Renal cortical epithelial cell (primary cell): ENCODE measurements around the gene NPR2. TPM values are rescaled to one million over a fixed set of nuclear protein-coding genes. Genes with fewer than 3 reads are reported as not detected.

Source experiments
- DNase-seq: peaks from one replicate; pipeline ENCODE4 v3.0.0-alpha.2; 2011; ENCODE audit warnings: low read depth
- total RNA-seq: library from RNA; depleted of rRNA; stranded (reverse); fragments of >200 nt; gene quantifications from 2 replicates; pipeline ENCODE4 v1.2.3, GENCODE V29; 2014

Gene NPR2
- total RNA-seq, 1 donor from 2014 or later, result 35.6 TPM

- DNase-seq, result no peak
Observed at GRCh38 chr9:35763803-35764202, 27.6 kb upstream of the NPR2 start.

DNA sequence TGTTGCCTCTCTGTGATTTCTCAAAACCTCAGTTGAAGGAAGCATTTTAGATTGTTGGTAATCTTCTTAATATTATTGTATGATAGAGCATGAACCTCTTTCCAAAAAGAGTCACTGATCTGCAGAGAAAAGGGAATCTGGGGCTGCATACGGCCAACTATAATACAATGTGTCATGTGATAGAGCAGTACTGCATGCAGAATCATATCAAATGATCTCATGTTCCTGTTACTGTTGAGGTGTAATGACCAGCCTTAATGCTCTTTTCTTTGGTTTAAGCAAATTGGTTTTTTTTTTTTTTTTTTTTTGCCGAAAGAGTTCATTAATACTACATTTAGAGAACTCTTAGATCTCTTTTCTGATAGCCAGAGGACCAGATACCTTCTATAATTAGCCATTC, 24.4 kb upstream of the NPR2 start:
- no peak for DNase-seq

GRCh38 chr9:35767458-35767857, 23.9 kb upstream of the NPR2 start:
- DNase-seq, result no peak

DNA sequence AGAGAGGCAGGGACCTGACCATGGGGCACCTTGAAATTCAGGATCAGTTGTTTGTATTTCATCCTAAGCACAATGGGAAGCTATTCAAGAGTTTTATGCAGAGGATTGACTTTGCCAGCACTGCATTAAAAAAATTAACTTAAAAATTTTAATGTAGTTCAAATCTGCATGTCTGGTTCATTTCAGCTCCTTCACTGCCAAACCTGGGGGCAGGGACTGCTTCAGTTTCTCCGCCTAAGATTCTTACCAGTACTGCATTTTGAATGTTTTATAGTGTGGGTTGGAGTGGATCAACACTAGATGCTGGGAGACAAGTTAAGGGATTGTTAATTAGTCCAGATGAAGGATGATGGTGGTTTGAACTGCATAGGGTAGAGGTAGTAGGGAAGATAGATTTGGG, 21.6 kb upstream of the NPR2 start:
- no peak for DNase-seq

DNA sequence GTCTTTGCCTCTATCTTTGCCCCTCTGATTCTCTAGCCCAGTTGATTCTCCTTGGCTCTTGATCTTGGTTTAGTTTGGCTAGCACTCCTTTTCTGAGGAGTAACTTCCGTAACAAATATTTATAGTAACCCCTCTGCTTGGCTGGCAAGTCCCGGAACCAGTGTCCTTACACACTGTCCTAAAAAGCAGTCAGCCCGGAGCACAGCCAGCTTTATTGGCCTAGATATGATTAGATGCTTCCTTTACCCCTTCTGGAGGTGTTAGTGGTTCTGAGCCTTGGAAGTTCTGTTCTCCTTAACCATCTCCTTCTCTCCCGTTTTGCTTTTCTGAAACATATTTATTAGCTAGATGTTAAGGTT, 20.3 kb upstream of the NPR2 start:
- no peak for DNase-seq

DNA sequence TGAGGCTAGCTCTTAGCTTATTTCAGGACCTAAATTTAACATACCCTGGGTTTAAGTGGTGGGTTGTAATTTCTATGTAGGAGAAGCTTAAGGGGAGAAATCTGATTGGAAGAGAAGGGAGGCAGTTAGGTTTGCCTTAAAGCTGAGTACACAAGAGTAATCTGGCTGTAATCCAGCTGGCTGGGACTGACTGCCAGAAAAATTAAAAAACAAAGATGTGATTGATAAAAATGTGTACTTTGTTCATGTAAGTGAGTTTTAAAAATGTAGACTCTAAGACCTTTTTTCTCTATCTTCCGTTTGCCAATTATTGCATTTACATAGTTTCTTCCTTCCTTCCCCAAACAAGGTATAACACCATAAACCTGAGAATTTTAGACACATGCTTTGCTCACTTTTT, 19.9 kb upstream of the NPR2 start:
- DNase-seq, result no peak

GRCh38 chr9:35771943-35772342, 19.4 kb upstream of the NPR2 start:
- peak; percentile 67 for DNase-seq

DNA sequence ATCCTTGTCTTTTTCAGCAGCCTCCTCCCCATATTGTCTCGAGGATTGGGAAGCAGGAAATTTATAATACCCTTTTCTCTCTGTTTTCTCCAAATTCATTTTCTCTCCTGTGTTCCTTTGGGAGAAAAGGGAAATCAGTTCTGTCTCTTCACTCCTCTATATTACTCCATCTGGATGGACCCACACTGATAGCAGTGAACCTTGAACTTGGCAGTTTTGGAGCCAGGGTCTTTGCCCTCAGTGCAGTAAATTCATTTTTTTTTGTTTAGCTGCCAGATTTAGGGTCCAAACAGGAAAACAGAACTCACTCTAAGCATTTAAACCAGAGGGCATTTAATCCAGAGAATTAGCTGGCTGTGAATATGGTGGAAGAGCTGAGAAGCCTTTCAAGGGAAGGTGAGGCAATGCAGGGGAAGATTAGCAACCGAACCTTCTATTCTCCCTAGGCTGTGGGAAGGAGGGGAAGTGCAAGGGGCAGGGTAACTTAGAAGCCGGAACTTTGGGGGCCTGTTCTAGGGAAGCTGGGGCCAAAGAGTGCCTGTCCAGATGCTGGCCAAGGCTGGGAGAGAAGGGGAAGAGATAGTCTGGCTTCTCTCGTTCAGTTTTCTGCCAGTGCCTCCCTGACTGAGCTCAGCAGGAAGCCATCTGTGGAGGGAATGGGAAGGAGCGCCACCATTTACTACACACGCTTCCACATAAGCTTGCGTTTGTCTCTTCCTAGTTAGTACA, 16.3 kb upstream of the NPR2 start:
- no peak for DNase-seq

- DNase-seq, result no peak
Observed at GRCh38 chr9:35776018-35776417, 15.4 kb upstream of the NPR2 start.

- no peak for DNase-seq
Observed at GRCh38 chr9:35778496-35778895, 12.9 kb upstream of the NPR2 start.

GRCh38 chr9:35781066-35781465, 10.3 kb upstream of the NPR2 start:
- DNase-seq, result no peak

DNA sequence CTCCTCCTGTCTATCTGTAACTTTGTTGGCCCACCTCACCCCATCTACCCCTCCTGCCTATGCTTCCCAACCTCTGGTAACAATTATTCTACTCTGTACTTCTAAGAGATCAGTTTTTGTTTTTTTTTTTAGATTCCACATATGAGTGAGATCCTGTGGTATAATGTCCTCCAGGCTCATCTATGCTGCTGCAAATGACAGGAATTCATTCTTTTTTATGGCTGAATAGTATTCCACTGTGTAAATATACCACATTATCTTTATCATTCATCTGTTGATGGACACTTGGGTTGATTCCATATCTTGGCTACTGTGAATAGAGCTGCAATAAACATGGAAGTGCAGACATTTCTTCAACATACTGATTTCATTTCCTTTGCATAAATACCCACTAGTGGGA, 8.0 kb upstream of the NPR2 start:
- no peak for DNase-seq

DNA sequence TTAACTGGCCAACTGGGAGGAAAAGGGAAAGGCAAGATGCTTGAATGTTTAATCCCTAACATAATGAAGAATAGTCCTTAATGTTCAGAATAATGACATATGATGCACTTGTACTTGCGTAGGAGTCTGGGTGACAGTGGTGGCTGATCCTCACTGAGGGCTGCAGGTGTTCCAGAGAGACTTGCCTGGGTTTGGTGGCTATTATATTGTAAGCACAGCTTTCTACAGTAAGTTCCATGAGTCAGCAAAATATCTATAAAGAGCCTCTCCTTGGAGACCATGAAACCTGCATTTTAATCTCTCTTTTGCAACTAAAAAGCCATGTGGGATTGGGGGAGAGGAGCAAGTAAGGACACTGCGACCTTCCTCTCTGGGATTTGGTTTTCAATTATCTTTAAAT, 1.9 kb upstream of the NPR2 start:
- no peak for DNase-seq

- no peak for DNase-seq
Observed at GRCh38 chr9:35790025-35790384, 1.4 kb upstream of the NPR2 start.

- peak; percentile 72 for DNase-seq
Observed at GRCh38 chr9:35790385-35791296, 750 bp upstream of the NPR2 start.

DNA sequence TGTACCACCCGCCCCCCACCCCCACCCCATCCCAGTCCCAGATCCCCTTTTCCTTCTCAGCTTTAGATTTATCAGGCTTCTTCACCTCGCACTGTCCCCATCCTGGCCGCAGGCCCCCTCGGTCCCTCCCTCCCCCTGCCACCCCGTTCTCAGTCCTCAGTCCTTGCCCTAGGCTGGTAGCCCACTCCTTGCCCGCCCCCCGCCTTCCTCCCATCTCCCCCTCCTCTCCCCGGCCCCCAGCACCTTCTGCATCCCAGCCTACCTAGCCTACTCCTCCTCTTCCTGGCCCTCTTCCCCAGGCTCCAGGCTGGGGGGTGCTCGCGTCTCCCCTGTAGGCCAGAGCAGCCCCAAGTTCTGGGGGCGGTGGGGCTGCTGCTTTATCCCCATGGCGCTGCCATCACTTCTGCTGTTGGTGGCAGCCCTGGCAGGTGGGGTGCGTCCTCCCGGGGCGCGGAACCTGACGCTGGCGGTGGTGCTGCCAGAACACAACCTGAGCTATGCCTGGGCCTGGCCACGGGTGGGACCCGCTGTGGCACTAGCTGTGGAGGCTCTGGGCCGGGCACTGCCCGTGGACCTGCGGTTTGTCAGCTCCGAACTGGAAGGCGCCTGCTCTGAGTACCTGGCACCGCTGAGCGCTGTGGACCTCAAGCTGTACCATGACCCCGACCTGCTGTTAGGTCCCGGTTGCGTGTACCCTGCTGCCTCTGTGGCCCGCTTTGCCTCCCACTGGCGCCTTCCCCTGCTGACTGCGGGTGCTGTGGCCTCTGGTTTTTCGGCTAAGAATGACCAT, 828 bp downstream of the NPR2 start:
- no peak for DNase-seq

- DNase-seq, result no peak
Observed at GRCh38 chr9:35792826-35793225, 1.4 kb downstream of the NPR2 start.

- DNase-seq, result no peak
Observed at GRCh38 chr9:35793461-35793860, 2.1 kb downstream of the NPR2 start.

DNA sequence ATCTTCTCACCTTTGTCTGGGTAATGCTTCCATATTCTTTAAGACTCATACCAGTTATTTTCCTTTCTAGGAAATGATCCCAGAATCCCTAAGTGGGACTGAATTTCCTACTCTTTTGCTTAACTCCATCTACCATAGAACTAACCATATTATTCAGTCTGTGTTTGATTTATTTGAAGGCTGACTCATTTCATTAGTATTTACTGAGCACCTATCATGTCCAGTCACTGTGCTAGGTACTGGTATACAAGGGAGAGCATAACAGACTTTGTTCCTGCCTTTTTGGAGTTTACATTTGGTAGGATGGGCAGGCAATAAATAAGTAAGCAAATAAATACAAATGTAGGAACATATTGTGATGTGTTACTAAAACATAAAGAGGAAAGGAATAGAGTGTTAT, 4.3 kb downstream of the NPR2 start:
- peak; percentile 58 for DNase-seq

DNA sequence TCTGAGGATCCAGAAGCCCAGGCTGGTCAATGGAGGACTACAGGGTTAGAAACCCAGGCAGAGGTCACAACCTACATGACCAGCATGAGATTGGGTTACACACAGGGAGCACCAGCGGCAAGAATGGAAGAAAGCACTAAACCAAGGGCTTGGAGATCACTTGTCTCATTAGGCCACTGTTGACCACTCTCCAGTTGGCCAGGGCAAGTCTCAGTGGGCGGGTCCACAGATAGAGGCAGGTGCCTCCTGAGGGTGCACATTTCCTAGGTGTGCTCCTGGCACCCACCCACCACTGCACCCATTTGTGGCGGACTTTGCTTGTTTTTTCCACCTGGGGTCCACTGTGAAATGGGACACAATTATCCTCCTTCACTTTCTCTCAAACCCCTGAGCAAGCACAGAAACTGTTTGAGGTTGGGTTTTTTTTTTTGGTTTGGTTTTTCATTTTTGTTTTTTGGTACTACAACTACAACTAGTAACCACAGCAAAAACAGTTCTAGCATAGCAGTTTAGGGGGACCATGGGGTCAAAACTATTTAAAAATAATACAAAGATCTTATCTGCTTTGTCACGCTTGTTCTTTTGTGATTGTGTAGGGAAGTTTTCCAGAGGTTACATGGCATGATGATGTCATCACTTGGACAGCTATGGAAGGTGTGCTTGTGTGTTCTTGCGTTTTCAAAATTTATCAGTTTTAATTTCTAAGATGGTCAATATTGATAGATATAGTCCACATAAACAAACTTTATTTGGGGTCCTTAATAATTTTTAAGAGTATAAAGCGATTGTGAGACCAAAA, 6.1 kb downstream of the NPR2 start:
- no peak for DNase-seq

- DNase-seq, result peak; percentile 94
Observed at GRCh38 chr9:35798658-35799374, 7.4 kb downstream of the NPR2 start.
